Skeletal muscle tissue (tissue), 4 donors: ENCODE results near the gene HIGD1A. TPM values are rescaled to one million over a fixed set of nuclear protein-coding genes. Genes with fewer than 3 reads are reported as not detected.
"Not testable (repeated sequence)": the region's sequence is repeated elsewhere in the genome, so short reads cannot be mapped to it uniquely, and the experiment has no call there.

Source experiments
- H3K27ac ChIP-seq: one replicate; pipeline ENCODE4 v1.7.0; 2013; ENCODE audit warnings: mild to moderate bottlenecking, low read depth, low read length, inconsistent platforms
- H3K27me3 ChIP-seq, 3 donors: one replicate each; pipeline ENCODE4 v1.7.0; 2013; ENCODE audit warnings: low read length in 3 of 3; ENCODE audit not compliant: control insufficient read depth in 3 of 3, insufficient read depth in 3 of 3
- H3K36me3 ChIP-seq, 3 donors: one replicate each; pipeline ENCODE4 v1.7.0; 2013; ENCODE audit warnings: low read length in 3 of 3; ENCODE audit not compliant: control insufficient read depth in 3 of 3, insufficient read depth in 3 of 3
- H3K4me1 ChIP-seq, 3 donors: one replicate each; pipeline ENCODE4 v1.7.0; 2013; ENCODE audit warnings: low read length in 3 of 3, mild to moderate bottlenecking in 3 of 3; ENCODE audit not compliant: control insufficient read depth in 3 of 3, insufficient read depth in 3 of 3
- H3K4me3 ChIP-seq, 3 donors: one replicate each; pipeline ENCODE4 v1.7.0; 2013; ENCODE audit warnings: low read length in 3 of 3
- H3K9ac ChIP-seq, 3 donors: one replicate each; pipeline ENCODE4 v1.7.0; 2013; ENCODE audit warnings: low read length in 3 of 3, mild to moderate bottlenecking in 3 of 3, moderate library complexity in 2 of 3, low read depth in 1 of 3
- H3K9me3 ChIP-seq, 3 donors: one replicate each; pipeline ENCODE4 v1.7.0; 2013; ENCODE audit warnings: low read length in 3 of 3; ENCODE audit not compliant: control insufficient read depth in 3 of 3
- total RNA-seq: library from RNA; depleted of rRNA; stranded (reverse); fragments of >200 nt; gene quantifications from one replicate; pipeline ENCODE4 v1.2.3, GENCODE V29; 2014
- donor health status: Osteomylitis.

Gene HIGD1A
- total RNA-seq, 1 donor from 2014 or later = 63.7 TPM

GRCh38 chr3:42814914-42815507 is 10.7 kb upstream of the HIGD1A start:
- H3K4me1 ChIP-seq = no peaks in the 10 kb centered on the region
- no peak overlapping the region for H3K4me3 ChIP-seq
- no peaks in the 10 kb centered on the region for H3K27me3 ChIP-seq
- H3K9me3 ChIP-seq = no peaks in the 10 kb centered on the region
- H3K27ac ChIP-seq = no peak overlapping the region
- H3K36me3 ChIP-seq = no peaks in the 10 kb centered on the region
- H3K9ac ChIP-seq = no peak overlapping the region

GRCh38 chr3:42814246-42814645 is 10.0 kb upstream of the HIGD1A start:
- Histone ChIP-seq H3K4me3 (no peak overlapping the region), H3K9ac (no peak overlapping the region), H3K9me3 (no peaks in the 10 kb centered on the region), H3K27me3 (no peaks in the 10 kb centered on the region), H3K4me1 (no peaks in the 10 kb centered on the region), H3K36me3 (no peaks in the 10 kb centered on the region), H3K27ac (no peak overlapping the region)

GRCh38 chr3:42811118-42811883 is 7.0 kb upstream of the HIGD1A start:
- not testable (repeated sequence) for H3K4me1 ChIP-seq, H3K27ac ChIP-seq, H3K9ac ChIP-seq, H3K9me3 ChIP-seq, H3K4me3 ChIP-seq, H3K36me3 ChIP-seq, H3K27me3 ChIP-seq

GRCh38 chr3:42810706-42811105 is 6.4 kb upstream of the HIGD1A start:
- not testable (repeated sequence) for H3K27me3 ChIP-seq, H3K9me3 ChIP-seq, H3K9ac ChIP-seq, H3K4me1 ChIP-seq, H3K27ac ChIP-seq, H3K36me3 ChIP-seq, H3K4me3 ChIP-seq

GRCh38 chr3:42809202-42809601 is 4.9 kb upstream of the HIGD1A start, which contains the start of gene ACKR2:
TSS of gene ACKR2 (plus strand) at chr3:42809445. CDS start at chr3:42864503, 55,058 bp downstream.
- Histone ChIP-seq H3K4me3 (no peak within 1 kb of the TSS), H3K27ac (no peak within 1 kb of the TSS), H3K4me1 (peaks cover 0 to 11% (median 3%) of the 10 kb centered on the region in 3 donors), H3K36me3 (no peaks in the 10 kb centered on the region), H3K27me3 (no peaks in the 10 kb centered on the region), H3K9me3 (no peaks in the 10 kb centered on the region), H3K9ac (no peak within 1 kb of the TSS)

GRCh38 chr3:42807929-42808328 is 3.6 kb upstream of the HIGD1A start:
- Histone ChIP-seq H3K4me1 (peaks cover 7 to 16% (median 10%) of the 10 kb centered on the region in 3 donors), H3K9me3 (no peaks in the 10 kb centered on the region), H3K36me3 (no peaks in the 10 kb centered on the region), H3K27me3 (no peaks in the 10 kb centered on the region), H3K27ac (no peak overlapping the region), H3K4me3 (no peak overlapping the region), H3K9ac (no peak overlapping the region)

- Histone ChIP-seq H3K27me3 (no peaks in the 10 kb centered on the region), H3K27ac (no peak overlapping the region), H3K9ac (peak overlapping the region; percentile 66 to 93 (median 90)), H3K9me3 (no peaks in the 10 kb centered on the region), H3K4me3 (peak overlapping the region; percentile 85 to 96 (median 95)), H3K36me3 (no peaks in the 10 kb centered on the region), H3K4me1 (peaks cover 19 to 25% (median 24%) of the 10 kb centered on the region in 3 donors)
These were observed 991 bp upstream of the HIGD1A start for GRCh38 chr3:42805141-42805821.

GRCh38 chr3:42804831-42805132 is 492 bp upstream of the HIGD1A start:
- Histone ChIP-seq H3K27me3 (no peaks in the 10 kb centered on the region), H3K36me3 (no peaks in the 10 kb centered on the region), H3K4me1 (peaks cover 19 to 27% (median 25%) of the 10 kb centered on the region in 3 donors), H3K4me3 (peak overlapping the region; percentile 85 to 96 (median 95)), H3K9ac (peak overlapping the region; percentile 66 to 93 (median 90)), H3K9me3 (no peaks in the 10 kb centered on the region), H3K27ac (peak overlapping the region; percentile 94)

- Histone ChIP-seq H3K27me3 (no peaks in the 10 kb centered on the region), H3K9ac (peak overlapping the region; percentile 88 to 93 (median 90)), H3K27ac (peak overlapping the region; percentile 94), H3K9me3 (no peaks in the 10 kb centered on the region), H3K36me3 (no peaks in the 10 kb centered on the region), H3K4me1 (peaks cover 22 to 33% (median 25%) of the 10 kb centered on the region in 3 donors), H3K4me3 (peak overlapping the region; percentile 85 to 96 (median 95))
These were observed 730 bp downstream of the HIGD1A start for GRCh38 chr3:42803414-42804105.
